HepG2 (cell line): Measurements from ENCODE around the gene PLA2G4F. TPM values are rescaled to one million over a fixed set of nuclear protein-coding genes. Genes with fewer than 3 reads are reported as not detected.

ENCODE experiments used
- ATAC-seq: fragments of 200-7000 bp; cut with Tn5 transposase; 3 replicates; pipeline ENCODE4 v1.9.1; 2020; ENCODE audit warnings: mild to moderate bottlenecking, moderate library complexity
- BruUV-seq: library from RNA; stranded (reverse); fragments of 400-500 nt; replicated peaks from 2 replicates; lab custom pipeline; 2021; lab: Mats Ljungman, UMichigan
- CTCF ChIA-PET: fragments of 300-600 bp; formaldehyde crosslinking; extraction: SDS; loops from one replicate; lab custom pipeline; 2021; ENCODE audit warnings: low total read pairs, inconsistent platforms, low intra/inter-chr PET ratio; lab: Yijun Ruan, JAX
- POLR2A ChIA-PET: fragments of 350-600 bp; sonication (Branson Sonifier 250); formaldehyde crosslinking; loops from one replicate; lab custom pipeline; 2020; ENCODE audit warnings: antibody characterized with exemption, inconsistent platforms; lab: Yijun Ruan, JAX
- DNase-seq: peaks from one replicate; pipeline ENCODE4 v3.0.0-alpha.2; 2015; ENCODE audit warnings: low spot score
- FAIRE-seq: peaks from 3 replicates; lab custom pipeline; 2011; peaks lifted over from hg19 to GRCh38; lab: Jason Lieb, UNC
- H2AFZ ChIP-seq: one replicate; pipeline ENCODE4 v1.6.1; 2011; ENCODE audit warnings: low read length, inconsistent platforms
- H3K27ac ChIP-seq: fragments of 300-600 bp; 3 replicates; pipeline ENCODE4 v1.8.0; 2011; ENCODE audit warnings: mixed run types, mild to moderate bottlenecking, mixed read lengths, low read length, inconsistent platforms; ENCODE audit not compliant: insufficient read depth; ENCODE audit errors: extremely low read length
- H3K27me3 ChIP-seq, 2 experiments: fragments of 200-600 bp in 1 of 2; 2 replicates in 1 of 2; 3 replicates in 1 of 2; pipeline versions ENCODE4 v1.6.0 to v1.8.0; 2011; ENCODE audit warnings: low read length in 2 of 2, mild to moderate bottlenecking in 2 of 2, moderate library complexity in 2 of 2, inconsistent platforms in 1 of 2; ENCODE audit not compliant: insufficient read depth in 2 of 2, control insufficient read depth in 1 of 2
- H3K36me3 ChIP-seq, 2 experiments: fragments of 200-600 bp in 1 of 2; replicated peaks in 1 of 2; 2 replicates in 1 of 2; 3 replicates in 1 of 2; pipeline versions ENCODE4 v1.5.1 to v1.8.0; 2011; ENCODE audit warnings: low read length in 2 of 2, inconsistent platforms in 1 of 2; ENCODE audit not compliant: insufficient read depth in 2 of 2, control insufficient read depth in 1 of 2
- H3K4me1 ChIP-seq: 2 replicates; pipeline ENCODE4 v1.5.1; 2012; ENCODE audit warnings: low read length, inconsistent platforms; ENCODE audit not compliant: insufficient read depth
- H3K4me2 ChIP-seq: 2 replicates; pipeline ENCODE4 v1.6.0; 2011; ENCODE audit warnings: low read depth, low read length, inconsistent platforms
- H3K4me3 ChIP-seq, 3 experiments: fragments of 200-600 bp in 1 of 3; sonication (generic), shearing (Covaris generic) in 1 of 3; replicated peaks in 1 of 3; 2 replicates each; pipeline ENCODE4 v1.5.1; 2011 to 2016; ENCODE audit warnings: low read length in 3 of 3, inconsistent platforms in 2 of 3, low read depth in 2 of 3, mild to moderate bottlenecking in 2 of 3, control low read depth in 1 of 3, mixed read lengths in 1 of 3; ENCODE audit not compliant: insufficient read depth in 1 of 3
- H3K79me2 ChIP-seq: one replicate; pipeline ENCODE4 v1.6.1; 2011; ENCODE audit warnings: low read length, inconsistent platforms; ENCODE audit not compliant: insufficient read depth
- H3K9ac ChIP-seq: 2 replicates; pipeline ENCODE4 v1.6.0; 2011; ENCODE audit warnings: mild to moderate bottlenecking, low read depth, low read length, inconsistent platforms; ENCODE audit not compliant: insufficient read depth
- H3K9me3 ChIP-seq: 2 replicates; pipeline ENCODE4 v1.5.1; 2012; ENCODE audit warnings: mild to moderate bottlenecking, low read length
- H4K20me1 ChIP-seq: 2 replicates; pipeline ENCODE4 v1.6.0; 2011; ENCODE audit warnings: inconsistent platforms, mild to moderate bottlenecking, low read length, moderate library complexity; ENCODE audit not compliant: insufficient read depth
- CENPT ChIP-seq: sonication (generic); formaldehyde crosslinking; IDR thresholded peaks from 2 replicates; pipeline ENCODE4 v1.8.0; 2022; ENCODE audit warnings: low read depth, mild to moderate bottlenecking, moderate library complexity, missing genetic modification reagents
- EHMT2 ChIP-seq: fragments of 200-600 bp; sonication (generic); IDR thresholded peaks from 2 replicates; pipeline ENCODE4 v1.7.0; 2017; ENCODE audit warnings: antibody characterized with exemption, low read depth, low read length, borderline replicate concordance
- FOXP1 ChIP-seq, 2 experiments: fragments of 450-650 bp in 1 of 2; IDR thresholded peaks; 2 replicates each; pipeline ENCODE4 v1.6.1; 2017 to 2018; ENCODE audit warnings: antibody characterized with exemption in 1 of 2
- IKZF1 ChIP-seq: fragments of 450-650 bp; IDR thresholded peaks from 2 replicates; pipeline ENCODE4 v1.7.1; 2016
- PHB2 ChIP-seq: fragments of 450-650 bp; IDR thresholded peaks from 2 replicates; pipeline ENCODE4 v1.6.1; 2018; ENCODE audit not compliant: partially characterized antibody
- PPARG ChIP-seq: conservative IDR thresholded peaks from 2 replicates; pipeline ENCODE4 v1.6.1; 2016; ENCODE audit warnings: missing biosample characterization, missing genetic modification reagents
- ZKSCAN8 ChIP-seq: IDR thresholded peaks from 2 replicates; pipeline ENCODE4 v1.6.1; 2016; ENCODE audit warnings: borderline replicate concordance, missing genetic modification reagents, missing compliant biosample characterization
- ZNF501 ChIP-seq: sonication (generic); formaldehyde crosslinking; IDR thresholded peaks from 2 replicates; pipeline ENCODE4 v1.5.1; 2020; ENCODE audit warnings: mild to moderate bottlenecking, moderate library complexity, missing genetic modification reagents
- ZNF747 ChIP-seq: sonication (generic); formaldehyde crosslinking; IDR thresholded peaks from 2 replicates; pipeline ENCODE4 v1.8.1; 2023; ENCODE audit warnings: missing genetic modification reagents, mild to moderate bottlenecking, borderline replicate concordance
- WGBS: methylation state at CpG from one replicate; pipeline ENCODE4 v1.1.6; 2017; ENCODE audit warnings: low lambda C conversion rate; 5-methylcytosine and 5-hydroxymethylcytosine counted together
- in situ Hi-C: cut with HindIII; loops from 2 replicates; pipeline ENCODE4 v1.10.0; 2017; ENCODE audit warnings: low pct_unique_long_range_greater_than_20kb; ENCODE audit not compliant: extremely low pct_ligation_motif_present
- intact Hi-C: fragments of 100-400 bp; cut with micrococcal nuclease; formaldehyde crosslinking; loops from one replicate; pipeline ENCODE4 v1.10.0; 2022; ENCODE audit not compliant: unreplicated experiment
- polyA plus RNA-seq, 8 experiments: library from polyadenylated mRNA; depleted of rRNA in 3 of 8; stranded (reverse) in 7 of 8; unstranded in 1 of 8; fragments of >200 nt; fragmentation: Illumina TruSeq in 4 of 8; extraction: Trizol in 4 of 8; gene quantifications; 2 replicates each; pipeline versions ENCODE4 v1.2.1 to v1.2.3, GENCODE V29; 2011 to 2016; ENCODE audit warnings: low read depth in 4 of 8, missing spikeins in 1 of 8, mixed read lengths in 1 of 8; ENCODE audit not compliant: insufficient read depth in 1 of 8
- total RNA-seq, 5 experiments: library from RNA; depleted of rRNA; stranded (reverse); fragments of >200 nt; fragmentation: Illumina TruSeq; extraction: Trizol; gene quantifications; 2 replicates each; pipeline ENCODE4 v1.2.3, GENCODE V29; 2016; ENCODE audit warnings: low read depth in 1 of 5
- TF ChIP-seq, protein P1 (sequence below): sonication (generic); formaldehyde crosslinking; IDR thresholded peaks from 2 replicates; pipeline ENCODE4 v1.4.0; 2020; ENCODE audit warnings: missing genetic modification reagents, borderline replicate concordance
- TF ChIP-seq, protein P2 (sequence below), 2 experiments: IDR thresholded peaks; 2 replicates each; pipeline ENCODE4 v1.6.1; 2011 to 2012; ENCODE audit warnings: low read length in 2 of 2, borderline replicate concordance in 1 of 2, low read depth in 1 of 2, mild to moderate bottlenecking in 1 of 2, moderate library complexity in 1 of 2
- TF ChIP-seq, protein P3 (sequence below): sonication (generic); formaldehyde crosslinking; IDR thresholded peaks from 2 replicates; pipeline ENCODE4 v1.4.0; 2020; ENCODE audit warnings: missing genetic modification reagents, borderline replicate concordance
- TF ChIP-seq, protein P4 (sequence below): sonication (generic); formaldehyde crosslinking; IDR thresholded peaks from 2 replicates; pipeline ENCODE4 v1.4.0; 2020; ENCODE audit warnings: mild to moderate bottlenecking, missing genetic modification reagents

Gene PLA2G4F
- total and polyA plus RNA-seq, 2 of the 13 experiments (the other 11 are each of a cell fraction or from before 2014, with no cell fraction given), result 0.07 TPM; not detected in 1

DNA sequence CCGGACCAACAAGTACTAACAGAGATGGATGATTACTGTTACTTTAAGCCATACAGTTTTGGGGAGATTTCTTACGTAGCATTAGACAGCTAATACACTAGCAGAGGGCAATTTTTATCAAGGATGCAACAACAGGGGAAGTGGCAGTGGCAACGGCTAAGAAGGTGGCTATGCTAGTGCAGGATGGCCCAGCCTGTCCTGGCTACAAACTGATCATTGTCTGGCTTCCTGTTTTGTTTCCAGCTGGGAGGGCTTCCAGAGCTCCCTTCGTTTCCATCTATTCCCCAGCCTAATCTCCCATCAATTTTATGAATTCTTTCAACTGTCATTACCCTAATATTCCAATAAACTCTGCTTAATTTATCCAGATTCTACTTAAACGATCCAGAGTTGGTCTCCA is 16.0 kb upstream of the PLA2G4F start:
- DNase-seq (no peak), FAIRE-seq (no peak), ATAC-seq (no peak)
- Histone ChIP-seq H3K4me2 (no peak overlapping the region), H3K79me2 (no peaks in the 10 kb centered on the region), H3K27me3 (no peaks in the 10 kb centered on the region), H3K4me1 (no peaks in the 10 kb centered on the region), H3K9me3 (no peaks in the 10 kb centered on the region), H4K20me1 (no peaks in the 10 kb centered on the region), H2AFZ (no peak overlapping the region), H3K4me3 (no peak overlapping the region), H3K9ac (no peak overlapping the region), H3K36me3 (peaks cover 21 to 50% of the 10 kb centered on the region in 2 experiments), H3K27ac (no peak overlapping the region)
- ChIA-PET CTCF (no interaction called here), POLR2A (no interaction called here)
- in situ Hi-C loops, result no loop called here
- BruUV-seq, result no TSS peak
- intact Hi-C loops, result no loop called here
- WGBS, result 85% methylated on average over 5 of the region's 5 CpGs
- TF ChIP-seq IKZF1 (no peak), EHMT2 (no peak), ZKSCAN8 (CRISPR knock-in tag) (no peak), CENPT (CRISPR knock-in tag) (no peak), FOXP1 (IDR thresholded peaks at IDR 0.05) (no peak), FOXP1 (CRISPR knock-in tag; IDR thresholded peaks at IDR 0.05) (no peak), PHB2 (no peak), ZNF747 (CRISPR knock-in tag) (no peak), ZNF501 (CRISPR knock-in tag) (no peak), PPARG (CRISPR knock-in tag) (no peak)
- TF ChIP-seq, protein P1, sequence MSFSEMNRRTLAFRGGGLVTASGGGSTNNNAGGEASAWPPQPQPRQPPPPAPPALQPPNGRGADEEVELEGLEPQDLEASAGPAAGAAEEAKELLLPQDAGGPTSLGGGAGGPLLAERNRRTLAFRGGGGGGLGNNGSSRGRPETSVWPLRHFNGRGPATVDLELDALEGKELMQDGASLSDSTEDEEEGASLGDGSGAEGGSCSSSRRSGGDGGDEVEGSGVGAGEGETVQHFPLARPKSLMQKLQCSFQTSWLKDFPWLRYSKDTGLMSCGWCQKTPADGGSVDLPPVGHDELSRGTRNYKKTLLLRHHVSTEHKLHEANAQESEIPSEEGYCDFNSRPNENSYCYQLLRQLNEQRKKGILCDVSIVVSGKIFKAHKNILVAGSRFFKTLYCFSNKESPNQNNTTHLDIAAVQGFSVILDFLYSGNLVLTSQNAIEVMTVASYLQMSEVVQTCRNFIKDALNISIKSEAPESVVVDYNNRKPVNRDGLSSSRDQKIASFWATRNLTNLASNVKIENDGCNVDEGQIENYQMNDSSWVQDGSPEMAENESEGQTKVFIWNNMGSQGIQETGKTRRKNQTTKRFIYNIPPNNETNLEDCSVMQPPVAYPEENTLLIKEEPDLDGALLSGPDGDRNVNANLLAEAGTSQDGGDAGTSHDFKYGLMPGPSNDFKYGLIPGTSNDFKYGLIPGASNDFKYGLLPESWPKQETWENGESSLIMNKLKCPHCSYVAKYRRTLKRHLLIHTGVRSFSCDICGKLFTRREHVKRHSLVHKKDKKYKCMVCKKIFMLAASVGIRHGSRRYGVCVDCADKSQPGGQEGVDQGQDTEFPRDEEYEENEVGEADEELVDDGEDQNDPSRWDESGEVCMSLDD, result no peak
- TF ChIP-seq, protein P2, sequence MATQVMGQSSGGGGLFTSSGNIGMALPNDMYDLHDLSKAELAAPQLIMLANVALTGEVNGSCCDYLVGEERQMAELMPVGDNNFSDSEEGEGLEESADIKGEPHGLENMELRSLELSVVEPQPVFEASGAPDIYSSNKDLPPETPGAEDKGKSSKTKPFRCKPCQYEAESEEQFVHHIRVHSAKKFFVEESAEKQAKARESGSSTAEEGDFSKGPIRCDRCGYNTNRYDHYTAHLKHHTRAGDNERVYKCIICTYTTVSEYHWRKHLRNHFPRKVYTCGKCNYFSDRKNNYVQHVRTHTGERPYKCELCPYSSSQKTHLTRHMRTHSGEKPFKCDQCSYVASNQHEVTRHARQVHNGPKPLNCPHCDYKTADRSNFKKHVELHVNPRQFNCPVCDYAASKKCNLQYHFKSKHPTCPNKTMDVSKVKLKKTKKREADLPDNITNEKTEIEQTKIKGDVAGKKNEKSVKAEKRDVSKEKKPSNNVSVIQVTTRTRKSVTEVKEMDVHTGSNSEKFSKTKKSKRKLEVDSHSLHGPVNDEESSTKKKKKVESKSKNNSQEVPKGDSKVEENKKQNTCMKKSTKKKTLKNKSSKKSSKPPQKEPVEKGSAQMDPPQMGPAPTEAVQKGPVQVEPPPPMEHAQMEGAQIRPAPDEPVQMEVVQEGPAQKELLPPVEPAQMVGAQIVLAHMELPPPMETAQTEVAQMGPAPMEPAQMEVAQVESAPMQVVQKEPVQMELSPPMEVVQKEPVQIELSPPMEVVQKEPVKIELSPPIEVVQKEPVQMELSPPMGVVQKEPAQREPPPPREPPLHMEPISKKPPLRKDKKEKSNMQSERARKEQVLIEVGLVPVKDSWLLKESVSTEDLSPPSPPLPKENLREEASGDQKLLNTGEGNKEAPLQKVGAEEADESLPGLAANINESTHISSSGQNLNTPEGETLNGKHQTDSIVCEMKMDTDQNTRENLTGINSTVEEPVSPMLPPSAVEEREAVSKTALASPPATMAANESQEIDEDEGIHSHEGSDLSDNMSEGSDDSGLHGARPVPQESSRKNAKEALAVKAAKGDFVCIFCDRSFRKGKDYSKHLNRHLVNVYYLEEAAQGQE (IDR thresholded peaks at IDR 0.05; ENCODE audit: borderline replicate concordance in 1 of 2, low read depth in 1 of 2, low read length in 2 of 2), result no peak
- TF ChIP-seq, protein P3, sequence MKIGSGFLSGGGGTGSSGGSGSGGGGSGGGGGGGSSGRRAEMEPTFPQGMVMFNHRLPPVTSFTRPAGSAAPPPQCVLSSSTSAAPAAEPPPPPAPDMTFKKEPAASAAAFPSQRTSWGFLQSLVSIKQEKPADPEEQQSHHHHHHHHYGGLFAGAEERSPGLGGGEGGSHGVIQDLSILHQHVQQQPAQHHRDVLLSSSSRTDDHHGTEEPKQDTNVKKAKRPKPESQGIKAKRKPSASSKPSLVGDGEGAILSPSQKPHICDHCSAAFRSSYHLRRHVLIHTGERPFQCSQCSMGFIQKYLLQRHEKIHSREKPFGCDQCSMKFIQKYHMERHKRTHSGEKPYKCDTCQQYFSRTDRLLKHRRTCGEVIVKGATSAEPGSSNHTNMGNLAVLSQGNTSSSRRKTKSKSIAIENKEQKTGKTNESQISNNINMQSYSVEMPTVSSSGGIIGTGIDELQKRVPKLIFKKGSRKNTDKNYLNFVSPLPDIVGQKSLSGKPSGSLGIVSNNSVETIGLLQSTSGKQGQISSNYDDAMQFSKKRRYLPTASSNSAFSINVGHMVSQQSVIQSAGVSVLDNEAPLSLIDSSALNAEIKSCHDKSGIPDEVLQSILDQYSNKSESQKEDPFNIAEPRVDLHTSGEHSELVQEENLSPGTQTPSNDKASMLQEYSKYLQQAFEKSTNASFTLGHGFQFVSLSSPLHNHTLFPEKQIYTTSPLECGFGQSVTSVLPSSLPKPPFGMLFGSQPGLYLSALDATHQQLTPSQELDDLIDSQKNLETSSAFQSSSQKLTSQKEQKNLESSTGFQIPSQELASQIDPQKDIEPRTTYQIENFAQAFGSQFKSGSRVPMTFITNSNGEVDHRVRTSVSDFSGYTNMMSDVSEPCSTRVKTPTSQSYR (CRISPR knock-in tag), result no peak
- TF ChIP-seq, protein P4, sequence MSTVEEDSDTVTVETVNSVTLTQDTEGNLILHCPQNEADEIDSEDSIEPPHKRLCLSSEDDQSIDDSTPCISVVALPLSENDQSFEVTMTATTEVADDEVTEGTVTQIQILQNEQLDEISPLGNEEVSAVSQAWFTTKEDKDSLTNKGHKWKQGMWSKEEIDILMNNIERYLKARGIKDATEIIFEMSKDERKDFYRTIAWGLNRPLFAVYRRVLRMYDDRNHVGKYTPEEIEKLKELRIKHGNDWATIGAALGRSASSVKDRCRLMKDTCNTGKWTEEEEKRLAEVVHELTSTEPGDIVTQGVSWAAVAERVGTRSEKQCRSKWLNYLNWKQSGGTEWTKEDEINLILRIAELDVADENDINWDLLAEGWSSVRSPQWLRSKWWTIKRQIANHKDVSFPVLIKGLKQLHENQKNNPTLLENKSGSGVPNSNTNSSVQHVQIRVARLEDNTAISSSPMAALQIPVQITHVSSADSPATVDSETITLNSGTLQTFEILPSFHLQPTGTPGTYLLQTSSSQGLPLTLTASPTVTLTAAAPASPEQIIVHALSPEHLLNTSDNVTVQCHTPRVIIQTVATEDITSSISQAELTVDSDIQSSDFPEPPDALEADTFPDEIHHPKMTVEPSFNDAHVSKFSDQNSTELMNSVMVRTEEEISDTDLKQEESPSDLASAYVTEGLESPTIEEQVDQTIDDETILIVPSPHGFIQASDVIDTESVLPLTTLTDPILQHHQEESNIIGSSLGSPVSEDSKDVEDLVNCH (CRISPR knock-in tag), result no peak
